HG02970 (cell line): ENCODE data around the gene MCOLN3.
"Not testable (repeated sequence)": the region's sequence is repeated elsewhere in the genome, so short reads cannot be mapped to it uniquely, and the experiment has no call there.

Experiments
- ATAC-seq: cut with Tn5 transposase; IDR thresholded peaks from one replicate; pipeline ENCODE4 v1.9.1; 2021; ENCODE audit warnings: mild to moderate bottlenecking, moderate library complexity, moderate number of reproducible peaks; ENCODE audit not compliant: unreplicated experiment, low FRiP score

MCOLN3 gene

GRCh38 chr1:84995484-84996334 is 52.6 kb downstream of the MCOLN3 start:
- peak; percentile 35 for ATAC-seq

DNA sequence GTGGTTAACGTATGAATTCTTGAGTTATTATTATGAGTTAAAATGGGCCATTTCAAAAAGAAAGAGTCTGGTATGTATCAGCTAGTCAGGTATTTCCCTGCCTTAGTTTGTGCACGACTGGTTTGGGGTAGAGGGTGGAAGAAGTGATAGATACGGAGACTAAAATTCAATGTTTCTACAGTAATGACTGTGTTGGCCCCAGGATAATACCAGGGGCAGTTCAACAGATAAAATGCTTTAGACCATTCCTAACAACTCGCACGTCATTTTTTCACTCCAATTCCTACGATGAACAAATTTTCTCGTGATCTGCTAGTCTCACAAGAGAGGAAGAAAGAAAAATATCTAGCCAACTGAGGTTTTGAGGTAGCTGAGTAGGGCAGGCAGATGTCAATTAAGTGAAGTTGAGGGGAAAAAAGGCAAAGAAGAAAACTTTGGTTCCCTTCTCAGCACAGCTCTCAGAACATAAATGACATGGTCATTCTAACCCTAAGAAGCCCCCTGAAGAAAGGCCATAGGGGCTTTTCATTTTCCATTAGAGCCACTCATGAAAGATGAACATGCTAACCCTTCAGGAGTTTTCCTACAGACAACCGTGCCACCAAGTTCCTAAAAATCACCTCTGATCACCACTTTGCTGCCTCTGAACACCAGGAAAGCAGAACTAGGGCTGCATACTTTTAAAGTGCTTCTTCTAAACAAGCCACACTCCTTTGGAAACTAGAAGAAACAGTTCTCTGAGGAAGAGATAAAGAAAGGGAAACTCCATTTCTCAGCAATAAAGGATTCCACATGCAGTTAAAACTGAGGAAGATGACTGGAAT is 57.0 kb downstream of the MCOLN3 start:
- peak; percentile 35 for ATAC-seq

GRCh38 chr1:84988588-84988987 is 59.7 kb downstream of the MCOLN3 start:
- ATAC-seq, result peak; percentile 36

- not testable (repeated sequence) for ATAC-seq
Observed at GRCh38 chr1:84986561-84986960, 61.7 kb downstream of the MCOLN3 start.

- no peak for ATAC-seq
Observed at GRCh38 chr1:84985365-84985764, 62.9 kb downstream of the MCOLN3 start.

DNA sequence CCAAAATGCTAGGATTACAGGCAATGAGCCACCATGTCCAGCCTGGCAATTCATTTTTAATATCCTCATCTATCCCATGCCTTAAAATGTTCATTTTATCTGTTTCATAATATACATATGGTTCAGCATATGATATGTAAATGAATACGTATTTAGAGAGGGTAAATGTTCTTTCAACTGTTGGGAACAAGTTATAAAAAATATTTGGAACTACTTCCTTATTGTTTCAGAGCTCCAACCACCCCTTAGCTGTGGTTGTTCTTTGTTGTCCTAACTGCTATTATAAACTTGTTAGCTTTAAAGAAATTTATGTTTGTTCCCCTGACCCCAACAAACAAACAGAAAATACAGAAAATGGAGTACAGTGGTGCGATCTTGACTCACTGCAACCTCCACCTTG is 65.9 kb downstream of the MCOLN3 start:
- no peak for ATAC-seq

GRCh38 chr1:84975035-84975434 is 73.3 kb downstream of the MCOLN3 start:
- ATAC-seq, result no peak

GRCh38 chr1:84973498-84974334 is 74.6 kb downstream of the MCOLN3 start:
- peak; percentile 41 for ATAC-seq

DNA sequence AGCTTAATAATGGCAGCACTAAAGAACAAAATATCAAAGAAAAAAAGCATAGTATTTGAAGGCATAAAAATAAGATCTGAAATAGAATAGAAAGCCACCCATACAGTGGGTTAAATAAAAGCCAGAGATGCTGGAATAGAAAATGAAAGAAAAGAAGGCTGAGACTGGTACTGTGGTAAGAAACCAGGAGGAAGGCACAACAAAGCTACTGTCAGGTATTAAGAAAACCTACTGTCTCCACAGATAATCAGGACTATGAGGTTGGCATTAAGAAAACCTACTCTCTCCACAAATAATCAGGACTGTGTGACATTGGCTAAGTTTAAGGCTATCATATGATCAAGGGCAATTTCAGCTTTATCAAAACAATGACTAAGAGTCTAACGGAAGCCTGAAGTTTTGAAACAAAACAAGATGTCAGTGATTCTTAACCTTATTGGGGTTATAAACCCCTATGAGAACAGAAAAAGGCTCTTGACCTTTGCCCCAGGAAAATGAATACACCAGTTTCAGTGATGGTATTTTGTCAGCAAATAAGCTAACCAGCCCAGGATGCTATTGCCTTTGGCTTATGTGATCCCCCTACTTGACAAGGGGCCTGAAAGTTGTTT is 75.8 kb downstream of the MCOLN3 start:
- no peak for ATAC-seq

GRCh38 chr1:84971957-84972356 is 76.3 kb downstream of the MCOLN3 start:
- no peak for ATAC-seq

DNA sequence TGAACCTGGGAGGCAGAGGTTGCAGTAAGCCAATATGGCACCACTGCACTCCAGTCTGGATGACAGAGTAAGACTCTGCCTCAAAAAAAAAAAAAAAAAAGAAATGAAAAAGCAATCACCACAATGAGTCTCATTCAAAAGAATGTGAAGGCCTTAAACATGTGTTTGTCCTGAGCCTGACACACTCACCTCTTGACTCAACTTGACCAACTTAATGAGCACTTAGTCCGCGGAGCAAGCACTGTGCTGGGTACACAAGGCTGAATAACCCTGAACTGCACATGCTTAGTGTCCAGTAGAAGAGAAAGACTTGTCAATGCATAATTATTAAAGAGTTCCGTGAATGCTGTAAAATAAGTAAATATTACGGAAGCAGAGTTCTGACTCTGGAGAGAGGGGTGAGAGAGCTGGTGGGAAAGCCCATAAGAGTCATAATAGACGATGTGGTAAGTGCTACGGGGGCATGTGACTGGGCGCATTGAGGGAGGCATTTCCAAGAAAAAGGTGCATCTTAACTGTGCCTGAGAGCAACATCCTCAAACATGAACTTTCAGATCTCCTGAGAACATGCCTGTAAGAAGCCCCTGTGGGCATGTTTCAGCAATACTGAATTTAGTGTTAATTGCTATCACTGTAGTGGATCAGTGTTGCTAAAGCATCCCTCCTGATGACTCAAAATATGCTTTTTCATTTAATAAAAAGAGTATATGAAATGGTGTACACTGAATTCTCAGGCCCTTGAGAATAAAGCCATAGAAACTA is 78.6 kb downstream of the MCOLN3 start:
- ATAC-seq, result peak; percentile 40

DNA sequence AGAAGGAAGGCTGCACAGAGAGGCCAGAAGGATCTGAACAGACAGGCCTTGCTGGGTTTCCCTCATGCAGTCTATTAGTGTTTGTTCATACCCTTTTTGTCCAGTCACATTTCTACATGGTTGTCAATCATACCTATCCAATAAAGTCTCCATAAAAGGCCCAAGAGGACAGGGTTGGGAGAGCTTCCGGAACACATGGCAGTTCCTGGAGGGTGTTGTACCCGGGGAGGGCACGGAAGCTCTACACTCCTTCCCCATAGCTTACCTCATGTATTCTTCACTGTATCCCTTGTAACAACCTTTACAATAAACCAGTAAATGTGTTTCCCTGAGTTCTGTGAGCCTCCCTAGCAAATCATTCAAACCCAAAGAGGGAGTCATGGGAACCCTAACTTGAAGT is 79.4 kb downstream of the MCOLN3 start:
- ATAC-seq, result no peak

GRCh38 chr1:84968101-84968500 is 80.2 kb downstream of the MCOLN3 start:
- no peak for ATAC-seq
